ENCODE results near the gene PSMD7. TPM values are rescaled to one million over a fixed set of nuclear protein-coding genes. Genes with fewer than 3 reads are reported as not detected.
"Not testable (repeated sequence)": the region's sequence is repeated elsewhere in the genome, so short reads cannot be mapped to it uniquely, and the experiment has no call there.

Gene PSMD7
- total RNA-seq, 1 experiment from 2014 or later: 152 TPM

GRCh38 chr16:74325641-74326040, 29.0 kb downstream of the PSMD7 start:
- BruUV-seq (replicated peaks): no TSS peak
- intact Hi-C loops (cut with micrococcal nuclease; ENCODE audit: unreplicated experiment): no loop called here
- no peaks in the 10 kb centered on the region for H3K27me3 Mint-ChIP-seq (ENCODE audit: unreplicated experiment)
- H3K9me3 Mint-ChIP-seq (ENCODE audit: low read depth, unreplicated experiment): no peaks in the 10 kb centered on the region
- CTCF ChIA-PET: no interaction called here
- peaks cover 24% of the 10 kb centered on the region for H3K36me3 Mint-ChIP-seq (ENCODE audit: insufficient read depth, unreplicated experiment)
- TF ChIP-seq, protein P1, sequence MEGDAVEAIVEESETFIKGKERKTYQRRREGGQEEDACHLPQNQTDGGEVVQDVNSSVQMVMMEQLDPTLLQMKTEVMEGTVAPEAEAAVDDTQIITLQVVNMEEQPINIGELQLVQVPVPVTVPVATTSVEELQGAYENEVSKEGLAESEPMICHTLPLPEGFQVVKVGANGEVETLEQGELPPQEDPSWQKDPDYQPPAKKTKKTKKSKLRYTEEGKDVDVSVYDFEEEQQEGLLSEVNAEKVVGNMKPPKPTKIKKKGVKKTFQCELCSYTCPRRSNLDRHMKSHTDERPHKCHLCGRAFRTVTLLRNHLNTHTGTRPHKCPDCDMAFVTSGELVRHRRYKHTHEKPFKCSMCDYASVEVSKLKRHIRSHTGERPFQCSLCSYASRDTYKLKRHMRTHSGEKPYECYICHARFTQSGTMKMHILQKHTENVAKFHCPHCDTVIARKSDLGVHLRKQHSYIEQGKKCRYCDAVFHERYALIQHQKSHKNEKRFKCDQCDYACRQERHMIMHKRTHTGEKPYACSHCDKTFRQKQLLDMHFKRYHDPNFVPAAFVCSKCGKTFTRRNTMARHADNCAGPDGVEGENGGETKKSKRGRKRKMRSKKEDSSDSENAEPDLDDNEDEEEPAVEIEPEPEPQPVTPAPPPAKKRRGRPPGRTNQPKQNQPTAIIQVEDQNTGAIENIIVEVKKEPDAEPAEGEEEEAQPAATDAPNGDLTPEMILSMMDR (IDR thresholded peaks at IDR 0.05; ENCODE audit: unreplicated experiment): no peak
- H3K27ac Mint-ChIP-seq (ENCODE audit: unreplicated experiment): no peak overlapping the region
- DNase-seq: no peak
- no peak overlapping the region for H3K4me3 Mint-ChIP-seq (ENCODE audit: low read depth, unreplicated experiment)
- no peaks in the 10 kb centered on the region for H3K4me1 Mint-ChIP-seq (ENCODE audit: low read depth, unreplicated experiment)

DNA sequence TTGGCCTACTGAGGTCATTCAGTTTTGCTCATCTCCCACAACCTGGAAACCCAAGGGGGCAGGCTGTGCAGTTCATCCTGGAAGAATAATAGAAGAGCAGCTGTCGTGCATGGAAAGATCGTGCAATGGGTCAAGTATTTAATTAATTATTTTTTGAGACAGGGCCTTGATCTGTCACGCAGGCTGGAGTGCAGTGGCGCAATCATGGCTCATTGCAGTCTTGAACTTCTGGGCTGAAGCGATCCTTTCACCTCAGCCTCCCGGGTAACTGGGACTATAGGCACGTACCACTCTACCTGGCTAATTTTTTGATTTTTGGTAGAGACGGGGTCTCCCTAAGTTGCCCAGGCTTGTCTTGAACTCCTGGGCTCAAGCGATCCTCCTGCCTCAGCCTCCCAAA, 31.7 kb downstream of the PSMD7 start:
- H3K27ac Mint-ChIP-seq (ENCODE audit: unreplicated experiment); BruUV-seq (replicated peaks); DNase-seq; H3K4me3 Mint-ChIP-seq (ENCODE audit: low read depth, unreplicated experiment); CTCF ChIA-PET; intact Hi-C loops (cut with micrococcal nuclease; ENCODE audit: unreplicated experiment); H3K4me1 Mint-ChIP-seq (ENCODE audit: low read depth, unreplicated experiment); H3K9me3 Mint-ChIP-seq (ENCODE audit: low read depth, unreplicated experiment); H3K27me3 Mint-ChIP-seq (ENCODE audit: unreplicated experiment): not testable (repeated sequence)
- peaks cover 41% of the 10 kb centered on the region for H3K36me3 Mint-ChIP-seq (ENCODE audit: insufficient read depth, unreplicated experiment)

GRCh38 chr16:74332469-74332868, 35.9 kb downstream of the PSMD7 start:
- DNase-seq; H3K9me3 Mint-ChIP-seq (ENCODE audit: low read depth, unreplicated experiment); H3K27ac Mint-ChIP-seq (ENCODE audit: unreplicated experiment); H3K27me3 Mint-ChIP-seq (ENCODE audit: unreplicated experiment); intact Hi-C loops (cut with micrococcal nuclease; ENCODE audit: unreplicated experiment); BruUV-seq (replicated peaks); H3K4me3 Mint-ChIP-seq (ENCODE audit: low read depth, unreplicated experiment); H3K4me1 Mint-ChIP-seq (ENCODE audit: low read depth, unreplicated experiment); CTCF ChIA-PET: not testable (repeated sequence)
- H3K36me3 Mint-ChIP-seq (ENCODE audit: insufficient read depth, unreplicated experiment): peaks cover 45% of the 10 kb centered on the region

GRCh38 chr16:74337506-74337905, 40.9 kb downstream of the PSMD7 start:
- BruUV-seq (replicated peaks); H3K27ac Mint-ChIP-seq (ENCODE audit: unreplicated experiment); intact Hi-C loops (cut with micrococcal nuclease; ENCODE audit: unreplicated experiment); DNase-seq; H3K4me3 Mint-ChIP-seq (ENCODE audit: low read depth, unreplicated experiment); CTCF ChIA-PET; H3K27me3 Mint-ChIP-seq (ENCODE audit: unreplicated experiment); H3K9me3 Mint-ChIP-seq (ENCODE audit: low read depth, unreplicated experiment); H3K4me1 Mint-ChIP-seq (ENCODE audit: low read depth, unreplicated experiment): not testable (repeated sequence)
- H3K36me3 Mint-ChIP-seq (ENCODE audit: insufficient read depth, unreplicated experiment): peaks cover 19% of the 10 kb centered on the region

DNA sequence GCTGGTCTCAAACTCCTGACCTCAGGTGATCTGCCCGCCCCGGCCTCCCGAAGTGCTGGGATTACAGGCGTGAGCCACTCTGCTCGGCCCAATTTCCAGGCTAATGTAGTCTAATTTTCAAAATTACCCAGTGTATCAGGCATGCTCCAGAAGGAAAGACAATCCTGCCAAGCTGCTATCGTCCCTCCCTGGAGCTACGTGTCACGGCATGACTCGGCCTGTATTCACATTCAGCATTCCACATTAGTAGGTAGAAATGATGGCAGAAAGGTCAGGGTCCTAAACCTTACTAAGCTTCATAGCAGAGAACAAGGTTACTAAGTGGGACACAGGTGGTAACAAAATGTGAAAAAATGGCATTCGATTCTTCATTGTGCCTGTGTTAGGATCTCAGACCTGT, 42.6 kb downstream of the PSMD7 start:
- BruUV-seq (replicated peaks); DNase-seq; H3K9me3 Mint-ChIP-seq (ENCODE audit: low read depth, unreplicated experiment); H3K27ac Mint-ChIP-seq (ENCODE audit: unreplicated experiment); CTCF ChIA-PET; H3K4me1 Mint-ChIP-seq (ENCODE audit: low read depth, unreplicated experiment); H3K4me3 Mint-ChIP-seq (ENCODE audit: low read depth, unreplicated experiment); intact Hi-C loops (cut with micrococcal nuclease; ENCODE audit: unreplicated experiment); H3K27me3 Mint-ChIP-seq (ENCODE audit: unreplicated experiment): not testable (repeated sequence)
- peaks cover 26% of the 10 kb centered on the region for H3K36me3 Mint-ChIP-seq (ENCODE audit: insufficient read depth, unreplicated experiment)

DNA sequence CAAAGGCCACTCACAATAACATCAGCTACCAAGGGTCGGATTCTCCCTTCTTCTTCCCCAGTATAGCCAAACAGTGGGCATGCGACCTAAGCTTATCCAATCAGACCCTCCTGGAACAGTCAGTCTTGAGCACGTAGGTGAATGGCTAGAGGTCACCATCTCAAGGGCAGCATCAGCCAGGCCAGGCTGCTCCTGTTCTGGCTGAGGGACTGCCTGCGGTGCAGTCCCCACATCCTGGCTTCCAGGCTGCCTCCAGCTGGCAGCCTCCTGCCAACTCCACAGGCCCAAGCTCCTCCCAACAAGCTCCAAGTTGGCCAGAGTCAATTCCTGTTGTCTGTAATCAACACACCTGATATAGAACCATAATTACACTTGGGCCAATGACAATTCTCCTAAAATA, 56.4 kb downstream of the PSMD7 start:
- BruUV-seq (replicated peaks); H3K4me1 Mint-ChIP-seq (ENCODE audit: low read depth, unreplicated experiment); intact Hi-C loops (cut with micrococcal nuclease; ENCODE audit: unreplicated experiment); DNase-seq; H3K27me3 Mint-ChIP-seq (ENCODE audit: unreplicated experiment); CTCF ChIA-PET; H3K27ac Mint-ChIP-seq (ENCODE audit: unreplicated experiment); H3K9me3 Mint-ChIP-seq (ENCODE audit: low read depth, unreplicated experiment); H3K4me3 Mint-ChIP-seq (ENCODE audit: low read depth, unreplicated experiment): not testable (repeated sequence)
- peaks cover 20% of the 10 kb centered on the region for H3K36me3 Mint-ChIP-seq (ENCODE audit: insufficient read depth, unreplicated experiment)

Other genes with a start within 250 kb of the PSMD7 start
- 14.4 and 16.3 TPM in 2 replicates for gene NPIPB15, start 79.5 kb downstream of the PSMD7 start, total RNA-seq (2022)
- 1.3 and 3.6 TPM in 2 replicates for gene CLEC18B, start 124.7 kb downstream of the PSMD7 start, total RNA-seq (2022)